Peyer's patch (tissue), 4 donors: ENCODE results near the gene CCDC188.

Experiments
- CTCF ChIP-seq, 6 experiments: fragments of 450-650 bp in 4 of 6; fragments of 200-600 bp in 2 of 6; sonication (generic) in 1 of 6; IDR thresholded peaks; one replicate each; pipeline ENCODE4 v1.5.1; 2017 to 2019; ENCODE audit warnings: antibody characterized with exemption in 6 of 6, mild to moderate bottlenecking in 3 of 6, moderate library complexity in 1 of 6
- POLR2A ChIP-seq, 2 donors: fragments of 450-650 bp; IDR thresholded peaks; one replicate each; pipeline ENCODE4 v1.5.1; 2017; ENCODE audit warnings: antibody characterized with exemption in 2 of 2, mild to moderate bottlenecking in 2 of 2, moderate library complexity in 2 of 2

GRCh38 chr22:20174785-20175596 lies 24.1 kb upstream of the CCDC188 start:
- TF ChIP-seq CTCF (IDR thresholded peaks at IDR 0.05) (peak in 3 of 6 experiments; percentile 5 to 47 (median 28)), POLR2A (IDR thresholded peaks at IDR 0.05) (no peak)
